ENCODE results near the gene PCSK2. TPM values are rescaled to one million over a fixed set of nuclear protein-coding genes. Genes with fewer than 3 reads are reported as not detected.

Gene PCSK2
- total RNA-seq, 1 donor from 2014 or later: 0.74 TPM

GRCh38 chr20:17295151-17295726, 68.4 kb downstream of the PCSK2 start:
- no peak for TF ChIP-seq CTCF (IDR thresholded peaks at IDR 0.05; ENCODE audit: borderline replicate concordance)
- no peak for DNase-seq

DNA sequence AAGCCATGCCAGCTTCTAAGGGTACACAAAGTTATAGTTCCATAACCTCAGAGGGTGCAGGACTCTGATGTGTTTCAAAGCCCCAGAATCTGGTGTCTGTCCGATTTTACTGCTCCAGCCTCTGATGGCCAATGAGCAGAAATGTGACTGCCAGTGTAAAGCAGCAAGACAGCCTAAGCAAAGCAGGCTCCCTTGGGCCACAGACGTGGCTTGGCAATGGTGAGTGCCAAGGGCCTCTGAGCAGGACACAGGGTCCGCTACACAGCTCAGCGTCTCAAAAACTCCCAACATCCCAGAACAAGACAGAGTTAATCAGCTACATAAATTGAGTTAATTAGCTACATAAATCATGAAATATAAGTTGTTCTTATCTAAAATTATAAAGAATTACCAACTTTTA, 69.2 kb downstream of the PCSK2 start:
- H3K36me3 ChIP-seq: no peaks in the 10 kb centered on the region
- H3K9me3 ChIP-seq (replicated peaks): peaks cover 6% of the 10 kb centered on the region
- H3K27me3 ChIP-seq (ENCODE audit: low read depth): no peaks in the 10 kb centered on the region
- H3K4me1 ChIP-seq: no peaks in the 10 kb centered on the region
- H3K27ac ChIP-seq (replicated peaks): no peak overlapping the region
- no peak for TF ChIP-seq CTCF (IDR thresholded peaks at IDR 0.05; ENCODE audit: borderline replicate concordance)
- no peak overlapping the region for H3K4me3 ChIP-seq
- intact Hi-C loops (cut with micrococcal nuclease): no loop called here
- no peak for DNase-seq

More at GRCh38 chr20:17295151-17295726, 68.4 kb downstream of the PCSK2 start:
- H3K27me3 ChIP-seq (ENCODE audit: low read depth): no peaks in the 10 kb centered on the region
- H3K27ac ChIP-seq (replicated peaks): no peak overlapping the region
- no peaks in the 10 kb centered on the region for H3K36me3 ChIP-seq
- H3K4me3 ChIP-seq: no peak overlapping the region
- H3K9me3 ChIP-seq (replicated peaks): peaks cover 6% of the 10 kb centered on the region
- intact Hi-C loops (cut with micrococcal nuclease): no loop called here
- H3K4me1 ChIP-seq: no peaks in the 10 kb centered on the region

DNA sequence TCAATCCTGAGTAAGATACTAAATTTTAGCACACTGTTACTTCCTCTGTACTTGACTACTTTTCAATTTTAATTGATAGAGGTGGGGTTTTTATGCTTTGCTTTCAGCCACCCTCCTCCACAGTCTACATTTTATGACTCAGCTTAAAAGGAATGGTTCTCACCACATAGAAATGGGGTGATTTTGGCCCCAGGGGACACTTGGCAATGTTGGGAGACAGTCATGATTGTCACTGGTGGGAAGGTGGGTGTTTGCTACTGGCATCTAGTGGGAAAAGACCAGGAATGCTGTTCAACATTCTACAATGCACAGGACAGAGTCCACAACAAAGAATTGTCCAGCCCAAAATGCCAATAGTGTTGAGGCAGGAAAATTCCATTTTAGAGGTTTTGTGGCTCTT, 71.3 kb downstream of the PCSK2 start:
- H3K36me3 ChIP-seq: no peaks in the 10 kb centered on the region
- peaks cover 13% of the 10 kb centered on the region for H3K9me3 ChIP-seq (replicated peaks)
- DNase-seq: no peak
- no peak overlapping the region for H3K27ac ChIP-seq (replicated peaks)
- intact Hi-C loops (cut with micrococcal nuclease): no loop called here
- no peaks in the 10 kb centered on the region for H3K4me1 ChIP-seq
- no peak for TF ChIP-seq CTCF (IDR thresholded peaks at IDR 0.05; ENCODE audit: borderline replicate concordance)
- no peaks in the 10 kb centered on the region for H3K27me3 ChIP-seq (ENCODE audit: low read depth)
- H3K4me3 ChIP-seq: no peak overlapping the region

- H3K9me3 ChIP-seq (replicated peaks): peaks cover 13% of the 10 kb centered on the region
Observed at GRCh38 chr20:17298751-17299150, 71.9 kb downstream of the PCSK2 start.

DNA sequence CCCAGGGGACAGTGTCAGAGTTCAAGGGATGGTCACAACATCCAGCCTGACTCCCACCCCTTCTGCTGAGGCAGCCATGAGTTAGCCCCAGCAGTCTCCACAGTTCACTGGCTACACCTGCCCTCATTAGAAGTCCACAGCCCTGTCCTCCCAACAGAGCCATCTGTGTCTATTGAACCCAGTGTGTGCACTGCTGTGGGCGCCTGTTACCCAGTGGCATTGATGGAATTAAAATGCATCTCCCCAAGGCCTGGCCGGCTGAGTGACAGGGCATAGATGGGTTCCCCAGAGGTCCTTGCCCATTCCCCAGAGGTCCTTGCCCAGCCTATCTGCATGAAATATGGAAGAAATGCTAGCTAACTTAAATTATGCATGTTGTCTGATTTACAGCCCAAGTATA, 73.3 kb downstream of the PCSK2 start:
- Histone ChIP-seq H3K4me3 (no peak overlapping the region), H3K27ac (replicated peaks) (no peak overlapping the region), H3K27me3 (ENCODE audit: low read depth) (no peaks in the 10 kb centered on the region), H3K9me3 (replicated peaks) (peaks cover 13% of the 10 kb centered on the region), H3K36me3 (no peaks in the 10 kb centered on the region), H3K4me1 (no peaks in the 10 kb centered on the region)
- intact Hi-C loops (cut with micrococcal nuclease): no loop called here
- DNase-seq: no peak
- TF ChIP-seq CTCF (IDR thresholded peaks at IDR 0.05; ENCODE audit: borderline replicate concordance): no peak

More at GRCh38 chr20:17298751-17299150, 71.9 kb downstream of the PCSK2 start:
- Histone ChIP-seq H3K27me3 (ENCODE audit: low read depth) (no peaks in the 10 kb centered on the region), H3K36me3 (no peaks in the 10 kb centered on the region), H3K27ac (replicated peaks) (no peak overlapping the region), H3K4me1 (no peaks in the 10 kb centered on the region), H3K4me3 (no peak overlapping the region)
- intact Hi-C loops (cut with micrococcal nuclease): no loop called here
- no peak for TF ChIP-seq CTCF (IDR thresholded peaks at IDR 0.05; ENCODE audit: borderline replicate concordance)
- no peak for DNase-seq
